ENCODE results near the gene AGPAT3. TPM values are rescaled to one million over a fixed set of nuclear protein-coding genes. Genes with fewer than 3 reads are reported as not detected.
"Not testable (repeated sequence)": the region's sequence is repeated elsewhere in the genome, so short reads cannot be mapped to it uniquely, and the experiment has no call there.

AGPAT3 gene
- total RNA-seq, 1 donor: 27.7 TPM

DNA sequence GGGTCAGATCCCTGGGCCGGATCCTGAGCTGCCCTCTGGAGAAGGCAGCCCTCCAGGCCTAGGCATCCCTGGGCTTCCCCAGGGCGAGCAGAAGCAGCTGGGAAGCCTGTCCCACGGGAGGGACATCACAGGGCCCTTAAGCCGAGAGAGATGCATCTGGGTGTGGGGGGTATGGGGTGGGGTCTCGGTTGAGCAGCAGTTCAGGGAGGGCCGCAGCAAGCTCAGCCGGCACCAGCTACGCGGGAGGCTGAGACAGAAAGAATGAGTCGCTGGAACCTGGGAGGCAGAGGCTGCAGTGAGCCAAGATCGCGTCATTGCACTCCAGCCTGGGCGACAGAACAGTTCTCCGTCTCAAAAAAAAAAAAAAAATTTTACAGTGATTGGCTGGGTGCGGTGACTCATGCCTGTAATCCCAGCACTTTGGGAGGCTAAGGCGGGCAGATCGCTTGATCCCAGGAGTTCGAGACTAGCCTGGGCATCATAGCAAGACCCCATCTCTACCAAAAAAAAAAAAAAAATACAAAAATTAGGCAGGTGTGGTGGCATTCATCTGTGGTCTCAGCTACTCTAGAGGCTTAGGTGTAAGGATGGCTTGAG lies 37.9 kb upstream of the AGPAT3 start:
- Histone ChIP-seq H3K27me3 (ENCODE audit: insufficient read depth, low read length) (no peaks in the 10 kb centered on the region), H3K9me3 (ENCODE audit: low read depth, low read length) (no peaks in the 10 kb centered on the region), H3K4me1 (ENCODE audit: insufficient read depth, low read length) (peaks cover 5% of the 10 kb centered on the region), H3K4me3 (ENCODE audit: low read length) (no peak overlapping the region)

- H3K4me1 ChIP-seq (ENCODE audit: insufficient read depth, low read length): peaks cover 8% of the 10 kb centered on the region
- no peak overlapping the region for H3K4me3 ChIP-seq (ENCODE audit: low read length)
- no peaks in the 10 kb centered on the region for H3K9me3 ChIP-seq (ENCODE audit: low read depth, low read length)
- no peaks in the 10 kb centered on the region for H3K27me3 ChIP-seq (ENCODE audit: insufficient read depth, low read length)
These were observed 35.9 kb upstream of the AGPAT3 start for GRCh38 chr21:43829161-43829560.

DNA sequence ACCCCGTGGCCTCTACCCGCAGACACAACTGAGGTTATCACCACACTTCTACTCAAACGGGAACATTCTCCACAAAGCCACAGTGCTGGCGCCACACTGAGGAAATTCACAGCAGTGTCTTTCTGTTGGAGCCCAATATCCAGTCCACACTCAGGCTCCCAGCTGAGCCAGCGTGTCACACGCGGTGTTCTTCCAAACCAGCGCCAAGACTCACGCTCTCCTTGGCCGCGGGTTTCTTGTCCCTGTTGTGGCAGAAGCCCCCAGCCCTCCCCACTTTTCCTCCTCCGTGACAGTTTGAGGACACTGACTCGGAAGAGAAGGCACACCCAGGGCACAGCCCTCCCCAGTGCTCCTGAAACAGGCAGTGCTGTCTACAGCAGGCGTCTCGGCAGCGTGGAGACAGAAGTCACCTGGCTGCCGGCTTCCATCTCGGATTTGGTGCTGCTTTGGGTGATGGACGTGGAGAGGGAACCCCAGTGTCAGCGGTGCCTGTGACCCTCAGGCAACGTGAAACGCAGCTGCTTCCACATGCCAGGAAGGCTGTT lies 35.4 kb upstream of the AGPAT3 start:
- no peaks in the 10 kb centered on the region for H3K9me3 ChIP-seq (ENCODE audit: low read depth, low read length)
- peaks cover 13% of the 10 kb centered on the region for H3K4me1 ChIP-seq (ENCODE audit: insufficient read depth, low read length)
- H3K27me3 ChIP-seq (ENCODE audit: insufficient read depth, low read length): no peaks in the 10 kb centered on the region
- H3K4me3 ChIP-seq (ENCODE audit: low read length): no peak overlapping the region

DNA sequence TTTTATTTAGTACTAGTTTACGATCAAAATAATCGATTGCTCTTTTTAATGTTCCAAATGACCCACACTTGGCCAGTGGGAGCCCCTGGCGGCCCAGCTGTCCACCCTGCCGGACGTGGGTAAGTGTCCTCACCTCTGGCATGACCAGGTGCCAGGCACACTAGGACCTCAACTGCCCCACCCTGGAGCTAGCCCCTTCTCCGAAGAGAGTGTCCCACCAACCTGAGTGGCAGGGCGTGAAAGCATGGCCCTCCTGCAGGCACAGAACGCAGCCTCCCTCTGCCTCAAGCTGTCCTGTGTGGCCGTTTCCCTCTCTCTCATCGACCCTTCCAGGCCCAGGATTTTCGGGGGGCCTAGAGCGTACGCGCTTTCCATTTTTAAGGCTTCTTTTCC lies 32.9 kb upstream of the AGPAT3 start:
- peaks cover 29% of the 10 kb centered on the region for H3K4me1 ChIP-seq (ENCODE audit: insufficient read depth, low read length)

DNA sequence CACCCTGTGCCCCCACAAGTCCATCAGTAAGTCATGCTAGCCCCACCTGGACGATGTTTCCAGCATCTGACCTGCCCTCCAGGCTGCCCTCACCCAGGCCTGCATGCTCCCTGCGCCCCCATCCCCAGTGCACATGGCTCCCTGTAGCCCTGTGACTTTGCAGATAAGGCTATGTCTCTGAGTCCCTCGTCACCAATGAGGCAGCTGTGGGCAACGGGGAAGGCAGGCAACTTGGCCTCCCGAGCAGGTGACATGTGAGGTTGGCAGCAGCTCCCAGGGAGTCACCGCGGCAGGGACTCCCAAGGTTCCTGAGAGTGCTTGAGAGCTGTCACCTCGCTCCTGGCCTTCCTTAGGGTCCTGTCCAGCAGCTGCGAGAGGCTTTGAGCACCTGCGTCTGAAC lies 32.4 kb upstream of the AGPAT3 start:
- Histone ChIP-seq H3K4me3 (ENCODE audit: low read length) (no peak overlapping the region), H3K27me3 (ENCODE audit: insufficient read depth, low read length) (peaks cover 4% of the 10 kb centered on the region), H3K4me1 (ENCODE audit: insufficient read depth, low read length) (peaks cover 29% of the 10 kb centered on the region), H3K9me3 (ENCODE audit: low read depth, low read length) (no peaks in the 10 kb centered on the region)

More for the DNA sequence above, 32.9 kb upstream of the AGPAT3 start:
- no peaks in the 10 kb centered on the region for H3K9me3 ChIP-seq (ENCODE audit: low read depth, low read length)
- no peak overlapping the region for H3K4me3 ChIP-seq (ENCODE audit: low read length)
- peaks cover 4% of the 10 kb centered on the region for H3K27me3 ChIP-seq (ENCODE audit: insufficient read depth, low read length)

- H3K4me1 ChIP-seq (ENCODE audit: insufficient read depth, low read length): peaks cover 36% of the 10 kb centered on the region
- no peaks in the 10 kb centered on the region for H3K9me3 ChIP-seq (ENCODE audit: low read depth, low read length)
- H3K4me3 ChIP-seq (ENCODE audit: low read length): no peak overlapping the region
- H3K27me3 ChIP-seq (ENCODE audit: insufficient read depth, low read length): peaks cover 4% of the 10 kb centered on the region
These were observed 30.7 kb upstream of the AGPAT3 start for GRCh38 chr21:43834146-43834905.

- Histone ChIP-seq H3K4me3 (ENCODE audit: low read length) (no peak overlapping the region), H3K9me3 (ENCODE audit: low read depth, low read length) (no peaks in the 10 kb centered on the region), H3K4me1 (ENCODE audit: insufficient read depth, low read length) (peaks cover 36% of the 10 kb centered on the region), H3K27me3 (ENCODE audit: insufficient read depth, low read length) (peaks cover 4% of the 10 kb centered on the region)
These were observed 30.0 kb upstream of the AGPAT3 start for GRCh38 chr21:43835050-43835449.

GRCh38 chr21:43835861-43836260 lies 29.2 kb upstream of the AGPAT3 start:
- Histone ChIP-seq H3K9me3 (ENCODE audit: low read depth, low read length) (no peaks in the 10 kb centered on the region), H3K4me3 (ENCODE audit: low read length) (no peak overlapping the region), H3K4me1 (ENCODE audit: insufficient read depth, low read length) (peaks cover 36% of the 10 kb centered on the region), H3K27me3 (ENCODE audit: insufficient read depth, low read length) (peaks cover 4% of the 10 kb centered on the region)

DNA sequence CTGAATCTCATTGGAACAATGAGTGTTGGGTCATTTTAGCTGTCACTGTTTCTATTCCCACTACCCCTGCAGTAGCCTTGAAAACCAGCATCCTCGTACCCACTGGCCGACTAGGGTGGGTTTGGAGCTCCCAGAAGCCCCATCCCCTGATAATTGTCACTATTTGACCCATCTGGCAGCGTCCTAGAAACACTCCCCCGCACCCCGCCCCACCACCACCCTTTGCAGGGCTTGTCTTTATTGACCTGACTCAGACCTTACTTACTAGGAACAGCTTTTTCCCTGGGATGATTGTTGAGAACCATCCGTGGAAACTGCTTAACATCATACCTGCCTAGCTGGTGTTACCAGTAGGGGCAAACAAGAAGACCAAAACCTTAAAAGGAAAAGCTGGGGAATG lies 28.4 kb upstream of the AGPAT3 start:
- peaks cover 32% of the 10 kb centered on the region for H3K4me1 ChIP-seq (ENCODE audit: insufficient read depth, low read length)
- no peaks in the 10 kb centered on the region for H3K9me3 ChIP-seq (ENCODE audit: low read depth, low read length)
- peaks cover 4% of the 10 kb centered on the region for H3K27me3 ChIP-seq (ENCODE audit: insufficient read depth, low read length)
- no peak overlapping the region for H3K4me3 ChIP-seq (ENCODE audit: low read length)

DNA sequence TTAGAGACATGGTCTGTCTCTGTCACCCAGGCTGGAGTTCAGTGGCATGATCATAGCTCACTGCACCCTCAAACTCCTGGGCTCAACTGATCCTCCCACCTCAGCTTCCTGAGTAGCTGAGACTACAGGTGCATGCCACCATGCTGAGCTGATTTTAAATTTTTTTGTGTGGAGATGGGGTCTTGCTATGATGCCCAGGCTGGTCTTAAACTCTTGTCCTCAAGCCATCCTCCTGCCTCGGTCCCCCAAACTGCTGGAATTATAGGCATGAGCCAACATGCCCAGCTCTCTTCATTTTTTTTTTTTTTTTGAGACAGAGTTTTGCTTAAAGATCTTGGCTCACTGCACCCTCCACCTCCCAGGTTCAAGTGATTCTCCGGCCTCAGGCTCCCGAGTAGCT lies 24.8 kb upstream of the AGPAT3 start:
- peaks cover 4% of the 10 kb centered on the region for H3K27me3 ChIP-seq (ENCODE audit: insufficient read depth, low read length)
- peaks cover 29% of the 10 kb centered on the region for H3K4me1 ChIP-seq (ENCODE audit: insufficient read depth, low read length)
- no peak overlapping the region for H3K4me3 ChIP-seq (ENCODE audit: low read length)

GRCh38 chr21:43842742-43843141 lies 22.3 kb upstream of the AGPAT3 start:
- peaks cover 19% of the 10 kb centered on the region for H3K4me1 ChIP-seq (ENCODE audit: insufficient read depth, low read length)
- H3K9me3 ChIP-seq (ENCODE audit: low read depth, low read length): no peaks in the 10 kb centered on the region
- H3K4me3 ChIP-seq (ENCODE audit: low read length): no peak overlapping the region

More for the DNA sequence above, 24.8 kb upstream of the AGPAT3 start:
- H3K9me3 ChIP-seq (ENCODE audit: low read depth, low read length): no peaks in the 10 kb centered on the region

GRCh38 chr21:43844906-43845305 lies 20.1 kb upstream of the AGPAT3 start:
- not testable (repeated sequence) for H3K27me3 ChIP-seq (ENCODE audit: insufficient read depth, low read length); H3K9me3 ChIP-seq (ENCODE audit: low read depth, low read length); H3K4me3 ChIP-seq (ENCODE audit: low read length)
- H3K4me1 ChIP-seq (ENCODE audit: insufficient read depth, low read length): peaks cover 16% of the 10 kb centered on the region

More at GRCh38 chr21:43842742-43843141, 22.3 kb upstream of the AGPAT3 start:
- no peaks in the 10 kb centered on the region for H3K27me3 ChIP-seq (ENCODE audit: insufficient read depth, low read length)

- Histone ChIP-seq H3K4me3 (ENCODE audit: low read length) (no peak overlapping the region), H3K4me1 (ENCODE audit: insufficient read depth, low read length) (peaks cover 20% of the 10 kb centered on the region), H3K27me3 (ENCODE audit: insufficient read depth, low read length) (no peaks in the 10 kb centered on the region), H3K9me3 (ENCODE audit: low read depth, low read length) (no peaks in the 10 kb centered on the region)
These were observed 19.6 kb upstream of the AGPAT3 start for GRCh38 chr21:43845386-43845785.

GRCh38 chr21:43846430-43846829 lies 18.6 kb upstream of the AGPAT3 start:
- Histone ChIP-seq H3K4me1 (ENCODE audit: insufficient read depth, low read length) (peaks cover 20% of the 10 kb centered on the region), H3K4me3 (ENCODE audit: low read length) (no peak overlapping the region), H3K27me3 (ENCODE audit: insufficient read depth, low read length) (no peaks in the 10 kb centered on the region), H3K9me3 (ENCODE audit: low read depth, low read length) (no peaks in the 10 kb centered on the region)

DNA sequence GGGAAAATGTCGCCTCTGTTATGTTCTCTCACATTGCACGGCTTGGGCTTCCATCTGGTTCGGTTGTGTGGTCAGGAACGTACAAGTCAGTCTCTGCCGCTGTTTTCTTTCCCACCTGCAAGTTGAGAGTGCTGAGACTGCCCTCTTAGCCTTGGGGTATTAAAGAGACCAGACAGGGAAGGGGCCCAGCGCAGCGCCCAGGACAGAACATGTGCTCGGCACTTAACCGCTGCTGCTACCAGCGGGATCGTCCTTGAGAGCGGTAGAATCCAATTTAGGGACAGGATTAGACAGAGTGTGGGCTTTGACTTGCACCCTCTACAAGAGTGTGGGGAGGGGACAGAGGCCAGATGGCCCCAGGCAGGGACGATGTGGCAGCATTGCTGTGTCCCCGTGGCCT lies 17.7 kb upstream of the AGPAT3 start:
- no peak overlapping the region for H3K4me3 ChIP-seq (ENCODE audit: low read length)
- H3K27me3 ChIP-seq (ENCODE audit: insufficient read depth, low read length): no peaks in the 10 kb centered on the region
- H3K4me1 ChIP-seq (ENCODE audit: insufficient read depth, low read length): peaks cover 16% of the 10 kb centered on the region
- no peaks in the 10 kb centered on the region for H3K9me3 ChIP-seq (ENCODE audit: low read depth, low read length)

Measured in mononuclear cell (primary cell).